Esophagus squamous epithelium (tissue), 4 donors: ENCODE results near the gene PDE12.

Experiments used
- CTCF ChIP-seq, 6 experiments: fragments of 450-650 bp in 4 of 6; fragments of 200-600 bp in 2 of 6; sonication (generic) in 2 of 6; IDR thresholded peaks; one replicate each; pipeline ENCODE4 v1.5.1; 2016 to 2019; ENCODE audit warnings: antibody characterized with exemption in 6 of 6, mild to moderate bottlenecking in 4 of 6, moderate library complexity in 4 of 6
- POLR2A ChIP-seq, 4 donors: fragments of 450-650 bp; IDR thresholded peaks; one replicate each; pipeline ENCODE4 v1.6.1; 2017; ENCODE audit warnings: antibody characterized with exemption in 4 of 4, mild to moderate bottlenecking in 4 of 4, moderate library complexity in 3 of 4

- TF ChIP-seq CTCF (IDR thresholded peaks at IDR 0.05), result no peak
- no peak for TF ChIP-seq POLR2A (IDR thresholded peaks at IDR 0.05)
These were observed 11.6 kb upstream of the PDE12 start, which contains the start of gene DNAH12 for GRCh38 chr3:57544181-57545125.
